GM18868 (cell line): ENCODE measurements around the gene ANKRD17.
"Not testable (repeated sequence)": the region's sequence is repeated elsewhere in the genome, so short reads cannot be mapped to it uniquely, and the experiment has no call there.

Experiments used
- ATAC-seq: cut with Tn5 transposase; IDR thresholded peaks from one replicate; pipeline ENCODE4 v1.9.1; 2021; ENCODE audit warnings: mild to moderate bottlenecking, moderate library complexity; ENCODE audit not compliant: unreplicated experiment

ANKRD17 gene, protein sequence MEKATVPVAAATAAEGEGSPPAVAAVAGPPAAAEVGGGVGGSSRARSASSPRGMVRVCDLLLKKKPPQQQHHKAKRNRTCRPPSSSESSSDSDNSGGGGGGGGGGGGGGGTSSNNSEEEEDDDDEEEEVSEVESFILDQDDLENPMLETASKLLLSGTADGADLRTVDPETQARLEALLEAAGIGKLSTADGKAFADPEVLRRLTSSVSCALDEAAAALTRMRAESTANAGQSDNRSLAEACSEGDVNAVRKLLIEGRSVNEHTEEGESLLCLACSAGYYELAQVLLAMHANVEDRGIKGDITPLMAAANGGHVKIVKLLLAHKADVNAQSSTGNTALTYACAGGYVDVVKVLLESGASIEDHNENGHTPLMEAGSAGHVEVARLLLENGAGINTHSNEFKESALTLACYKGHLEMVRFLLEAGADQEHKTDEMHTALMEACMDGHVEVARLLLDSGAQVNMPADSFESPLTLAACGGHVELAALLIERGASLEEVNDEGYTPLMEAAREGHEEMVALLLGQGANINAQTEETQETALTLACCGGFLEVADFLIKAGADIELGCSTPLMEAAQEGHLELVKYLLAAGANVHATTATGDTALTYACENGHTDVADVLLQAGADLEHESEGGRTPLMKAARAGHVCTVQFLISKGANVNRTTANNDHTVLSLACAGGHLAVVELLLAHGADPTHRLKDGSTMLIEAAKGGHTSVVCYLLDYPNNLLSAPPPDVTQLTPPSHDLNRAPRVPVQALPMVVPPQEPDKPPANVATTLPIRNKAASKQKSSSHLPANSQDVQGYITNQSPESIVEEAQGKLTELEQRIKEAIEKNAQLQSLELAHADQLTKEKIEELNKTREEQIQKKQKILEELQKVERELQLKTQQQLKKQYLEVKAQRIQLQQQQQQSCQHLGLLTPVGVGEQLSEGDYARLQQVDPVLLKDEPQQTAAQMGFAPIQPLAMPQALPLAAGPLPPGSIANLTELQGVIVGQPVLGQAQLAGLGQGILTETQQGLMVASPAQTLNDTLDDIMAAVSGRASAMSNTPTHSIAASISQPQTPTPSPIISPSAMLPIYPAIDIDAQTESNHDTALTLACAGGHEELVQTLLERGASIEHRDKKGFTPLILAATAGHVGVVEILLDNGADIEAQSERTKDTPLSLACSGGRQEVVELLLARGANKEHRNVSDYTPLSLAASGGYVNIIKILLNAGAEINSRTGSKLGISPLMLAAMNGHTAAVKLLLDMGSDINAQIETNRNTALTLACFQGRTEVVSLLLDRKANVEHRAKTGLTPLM (N-terminal part only)

DNA sequence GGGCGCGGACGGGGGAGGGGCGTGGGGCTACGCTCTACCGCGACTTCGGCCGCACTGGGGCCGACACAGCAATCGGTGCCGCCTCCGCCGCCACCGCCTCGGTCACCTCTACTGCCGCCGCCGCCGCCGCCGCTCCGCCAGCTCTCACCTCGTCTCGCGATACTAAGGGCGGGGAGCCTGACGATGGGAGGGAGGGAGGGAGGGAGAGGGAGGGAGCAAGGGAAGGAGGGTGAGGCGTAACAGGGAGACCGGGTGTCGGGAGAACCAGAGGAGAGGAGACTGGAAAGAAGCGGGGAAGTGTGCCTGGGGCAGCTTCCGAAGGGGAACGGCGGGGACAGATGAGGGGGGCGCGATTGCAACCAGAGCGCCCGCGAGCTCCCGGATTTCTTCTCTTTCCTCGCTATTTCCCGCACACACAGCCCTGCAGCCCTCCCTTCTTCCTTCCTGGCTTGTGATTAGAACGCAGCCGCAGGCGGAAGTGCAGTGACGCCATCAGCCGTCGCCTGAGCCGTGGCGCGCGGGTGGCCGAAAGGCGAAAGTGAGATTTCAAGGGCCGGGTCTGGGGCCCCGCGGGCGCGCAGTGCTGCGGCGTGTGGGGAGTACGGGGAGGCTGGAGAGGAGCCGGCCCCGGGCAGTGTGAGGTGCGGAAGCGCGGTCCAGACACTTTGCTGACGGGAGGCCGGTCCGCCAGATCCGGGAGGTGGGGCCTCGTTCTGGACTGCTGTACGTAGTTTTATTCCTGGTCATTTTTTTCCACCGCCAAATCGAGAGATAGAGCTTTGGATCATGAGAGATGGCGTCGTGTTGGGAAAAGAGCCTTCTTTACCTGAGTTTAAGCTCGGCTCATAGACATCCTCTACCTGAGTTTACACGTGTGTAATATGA, at the start of gene ANKRD17:
Gene ANKRD17, minus strand, starts transcription at position 113 of the 885 bp plus-strand sequence. CDS start 130 bp downstream, outside the sequence.
- peak; percentile 73 for ATAC-seq

- peak; percentile 84 for ATAC-seq
Observed at GRCh38 chr4:73308286-73308685, 49.7 kb upstream of the ANKRD17 start.

GRCh38 chr4:73303711-73304110, 45.1 kb upstream of the ANKRD17 start:
- ATAC-seq = no peak

- ATAC-seq = no peak
Observed at GRCh38 chr4:73299548-73300280, 41.1 kb upstream of the ANKRD17 start.

DNA sequence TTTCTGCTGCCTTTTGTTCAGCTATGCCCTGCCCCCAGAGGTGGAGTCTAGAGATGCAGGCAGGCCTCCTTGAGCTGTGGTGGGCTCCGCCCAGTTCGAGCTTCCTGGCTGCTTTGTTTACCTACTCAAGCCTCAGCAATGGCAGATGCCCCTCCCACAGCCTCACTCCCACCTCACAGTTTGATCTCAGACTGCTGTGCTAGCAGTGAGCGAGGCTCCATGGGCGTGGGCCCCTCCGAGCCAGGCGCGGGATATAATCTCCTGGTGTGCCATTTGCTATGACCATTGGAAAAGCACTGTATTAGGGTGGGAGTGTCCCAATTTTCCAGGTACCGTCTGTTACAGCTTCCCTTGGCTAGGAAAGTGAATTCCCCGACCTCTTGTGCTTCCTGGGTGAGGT, 34.1 kb upstream of the ANKRD17 start:
- not testable (repeated sequence) for ATAC-seq

GRCh38 chr4:73281982-73282381, 23.4 kb upstream of the ANKRD17 start:
- ATAC-seq = no peak

- no peak for ATAC-seq
Observed at GRCh38 chr4:73281396-73281795, 22.8 kb upstream of the ANKRD17 start.

DNA sequence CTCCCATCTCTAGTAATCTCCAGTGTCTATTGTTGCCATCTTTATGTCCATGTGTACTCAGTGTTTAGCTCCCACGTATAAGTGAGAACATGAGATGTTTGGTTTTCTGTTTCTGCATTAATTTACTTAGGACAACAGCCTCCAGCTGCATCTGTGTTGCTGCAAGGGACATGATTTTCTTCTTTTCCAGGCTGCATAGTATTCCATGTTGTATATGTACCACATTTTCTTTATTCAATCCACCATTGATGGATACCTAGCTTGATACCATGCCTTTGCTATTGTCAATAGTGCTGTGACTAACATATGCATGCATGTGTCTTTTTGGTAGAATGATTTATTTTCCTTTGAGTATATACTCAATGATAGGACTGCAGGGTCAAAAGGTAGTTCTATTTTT, 18.6 kb upstream of the ANKRD17 start:
- no peak for ATAC-seq

DNA sequence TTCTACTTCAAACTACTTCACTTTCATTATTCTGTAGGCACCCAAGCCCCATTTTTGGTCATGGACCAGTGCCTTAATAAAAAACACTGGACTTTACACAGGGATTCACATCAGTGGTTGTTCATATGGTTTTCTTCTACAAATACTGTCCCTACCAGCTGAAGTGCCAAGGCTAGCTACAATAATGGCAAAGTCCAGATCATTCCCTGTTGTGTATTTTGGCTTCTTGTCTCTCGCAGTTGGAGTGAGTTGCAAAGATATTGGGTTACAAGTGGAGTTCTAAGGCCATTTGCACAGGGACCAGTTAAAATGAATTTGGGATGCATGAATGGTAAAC, 16.7 kb upstream of the ANKRD17 start:
- no peak for ATAC-seq

- ATAC-seq = no peak
Observed at GRCh38 chr4:73272816-73273215, 14.2 kb upstream of the ANKRD17 start.

DNA sequence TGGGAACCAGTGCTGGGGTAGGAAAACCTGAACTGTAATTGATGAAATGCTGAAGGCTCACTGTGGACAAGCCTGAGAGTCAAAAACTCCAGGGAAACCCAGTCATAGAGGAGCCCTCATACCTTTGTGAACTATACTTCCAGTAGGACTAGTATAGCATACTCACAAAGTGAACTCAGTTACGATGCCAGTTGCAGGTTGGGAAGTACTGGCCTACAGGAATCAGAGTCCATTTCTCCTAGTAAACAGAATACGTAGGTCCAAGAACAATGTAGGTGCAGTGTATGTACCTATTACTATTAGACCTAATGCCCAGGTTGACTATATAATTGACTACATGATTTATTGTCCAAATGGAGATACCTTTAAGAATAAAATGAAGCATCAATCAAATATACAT, 8.5 kb upstream of the ANKRD17 start:
- ATAC-seq = no peak

DNA sequence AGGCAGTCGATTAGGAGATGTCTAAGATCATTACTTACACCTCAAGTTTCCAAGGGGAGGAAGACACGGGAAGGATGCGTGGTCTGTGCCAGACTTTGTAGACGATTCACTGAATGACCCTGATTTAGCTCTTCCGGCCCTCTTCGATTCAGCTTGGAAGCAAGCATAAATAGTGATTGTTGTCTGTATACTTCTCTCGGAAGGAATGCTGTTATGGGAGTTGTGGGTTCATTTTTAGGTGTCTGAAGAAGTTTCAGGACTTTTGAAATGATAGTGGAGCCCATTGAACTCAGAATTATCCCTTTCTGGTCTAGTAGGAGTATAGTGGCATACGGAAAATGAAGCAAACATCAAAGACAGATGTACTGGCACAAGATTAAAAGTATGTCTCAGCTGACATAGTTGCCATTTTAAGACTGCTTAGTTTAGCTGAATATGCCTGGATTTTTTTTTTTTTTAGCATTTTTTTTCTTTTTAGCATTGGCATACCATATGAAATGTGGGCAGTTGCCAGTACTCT, 1.0 kb upstream of the ANKRD17 start:
- ATAC-seq = peak; percentile 2

DNA sequence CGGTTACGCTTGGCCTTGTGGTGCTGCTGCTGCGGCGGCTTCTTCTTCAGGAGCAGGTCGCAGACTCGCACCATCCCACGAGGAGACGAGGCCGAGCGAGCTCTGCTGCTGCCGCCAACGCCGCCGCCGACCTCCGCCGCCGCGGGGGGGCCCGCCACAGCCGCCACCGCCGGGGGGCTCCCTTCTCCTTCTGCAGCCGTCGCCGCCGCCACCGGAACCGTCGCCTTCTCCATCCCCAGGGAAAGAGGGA, 237 bp downstream of the ANKRD17 start:
- peak; percentile 28 for ATAC-seq

DNA sequence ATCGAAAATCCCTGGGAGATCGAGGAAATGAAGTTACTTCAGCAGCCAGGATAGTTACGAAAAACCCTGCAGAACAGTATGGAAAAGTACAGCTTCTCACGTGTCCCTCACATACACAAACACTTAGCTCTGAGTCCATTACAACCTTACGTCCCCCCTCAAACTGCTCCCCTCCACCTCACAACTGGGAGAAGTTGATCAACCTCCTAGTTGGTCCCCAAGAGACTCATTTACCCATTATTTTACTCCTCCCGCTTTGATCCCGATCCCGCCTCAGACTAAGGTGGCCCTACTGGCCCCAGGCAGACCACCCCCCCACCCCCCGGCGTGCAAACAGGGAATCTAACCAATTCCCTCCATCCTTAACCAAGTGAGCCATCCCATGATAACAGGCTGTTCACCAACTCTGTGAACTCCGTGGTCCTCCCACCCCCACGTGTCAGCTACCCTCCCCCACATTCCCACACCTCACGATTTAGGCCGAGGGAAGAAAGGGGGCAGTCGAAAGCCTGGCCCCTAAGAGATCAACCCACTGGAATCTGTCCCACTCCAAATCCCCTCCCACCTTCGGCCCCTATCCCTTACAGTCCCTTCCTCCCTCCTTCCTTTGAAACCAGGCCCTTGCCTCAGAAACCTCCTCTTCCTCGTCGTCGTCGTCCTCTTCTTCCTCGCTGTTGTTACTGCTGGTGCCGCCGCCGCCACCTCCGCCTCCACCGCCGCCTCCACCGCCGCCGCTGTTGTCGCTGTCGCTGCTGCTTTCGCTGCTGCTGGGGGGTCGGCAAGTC, 755 bp downstream of the ANKRD17 start:
- ATAC-seq = no peak

DNA sequence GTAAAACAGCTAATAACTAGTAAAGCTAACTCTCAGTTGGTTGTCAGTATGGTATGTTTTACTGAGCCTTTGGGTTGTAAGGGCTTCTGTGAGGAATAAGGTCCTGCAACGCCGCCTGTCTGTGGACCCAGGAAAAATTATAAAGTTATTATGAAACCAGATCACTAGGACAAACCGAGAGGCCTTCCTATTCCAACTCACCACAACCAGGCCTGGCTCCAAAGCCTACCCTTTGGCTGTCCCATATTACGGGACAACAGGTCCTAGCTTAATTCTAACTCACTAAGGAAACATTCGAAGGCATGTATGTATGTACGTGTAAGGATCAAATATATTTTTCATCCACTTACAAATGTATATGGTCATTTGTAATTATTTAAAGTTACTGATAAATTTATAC, 1.4 kb downstream of the ANKRD17 start:
- peak; percentile 31 for ATAC-seq

GRCh38 chr4:73255847-73256246, 2.8 kb downstream of the ANKRD17 start:
- ATAC-seq = not testable (repeated sequence)

- peak; percentile 65 for ATAC-seq
Observed at GRCh38 chr4:73252001-73252400, 6.6 kb downstream of the ANKRD17 start.

GRCh38 chr4:73251384-73251783, 7.2 kb downstream of the ANKRD17 start:
- ATAC-seq = no peak

DNA sequence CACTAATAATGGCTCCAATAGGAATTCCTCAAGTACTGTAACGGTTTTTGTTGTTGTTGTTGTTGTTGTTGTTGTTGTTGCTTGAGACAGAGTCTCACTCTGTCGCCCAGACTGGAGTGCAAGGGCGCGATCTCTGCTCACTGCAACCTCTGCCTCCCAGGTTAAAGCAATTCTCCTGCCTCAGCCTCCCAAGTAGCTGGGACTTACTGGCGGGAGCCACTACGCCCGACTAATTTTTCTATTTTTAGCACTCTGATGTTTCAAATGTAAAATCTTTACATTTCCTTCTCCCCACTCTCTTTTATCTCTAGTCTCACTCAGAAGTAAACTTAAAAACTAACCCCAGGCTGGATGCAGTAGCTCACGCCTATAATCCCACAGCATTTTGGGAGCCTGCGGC, 8.0 kb downstream of the ANKRD17 start:
- ATAC-seq = no peak
